Activated naive CD8-positive, alpha-beta T cell treated with anti-CD3 and anti-CD28 coated beads, Interleukin-2, amount 50 U/mL, for 24 hours (primary cell): ENCODE measurements around the gene SLC8A3.

Experiments
- ATAC-seq: fragments of 150-1000 bp; cut with Tn5 transposase; one replicate; pipeline ENCODE4 v1.10.0; 2021
- DNase-seq: peaks from one replicate; pipeline ENCODE4 v3.0.0; 2021
- H3K27ac Mint-ChIP-seq: one replicate; pipeline ENCODE4 v1.8.0; 2021; ENCODE audit warnings: mild to moderate bottlenecking, mixed read lengths
- H3K27me3 Mint-ChIP-seq: one replicate; pipeline ENCODE4 v1.8.0; 2021; ENCODE audit warnings: mixed read lengths
- H3K36me3 Mint-ChIP-seq: one replicate; pipeline ENCODE4 v1.8.0; 2021; ENCODE audit warnings: low read depth, mixed read lengths
- H3K4me1 Mint-ChIP-seq: one replicate; pipeline ENCODE4 v1.8.0; 2021; ENCODE audit warnings: mixed read lengths
- H3K4me3 Mint-ChIP-seq: one replicate; pipeline ENCODE4 v1.8.0; 2021; ENCODE audit warnings: mild to moderate bottlenecking, moderate library complexity, mixed read lengths
- H3K9me3 Mint-ChIP-seq: one replicate; pipeline ENCODE4 v1.8.0; 2021; ENCODE audit warnings: mixed read lengths

The SLC8A3 gene

GRCh38 chr14:70082394-70082793 lies 106.4 kb downstream of the SLC8A3 start:
- DNase-seq (no peak), ATAC-seq (no peak)
- Mint-ChIP-seq H3K27me3 (peaks cover 19% of the 10 kb centered on the region), H3K36me3 (no peaks in the 10 kb centered on the region), H3K4me3 (no peak overlapping the region), H3K4me1 (no peaks in the 10 kb centered on the region), H3K9me3 (no peaks in the 10 kb centered on the region), H3K27ac (no peak overlapping the region)

GRCh38 chr14:70080076-70080475 lies 108.7 kb downstream of the SLC8A3 start:
- Mint-ChIP-seq H3K9me3 (no peaks in the 10 kb centered on the region), H3K27me3 (peaks cover 15% of the 10 kb centered on the region), H3K4me3 (no peak overlapping the region), H3K36me3 (no peaks in the 10 kb centered on the region), H3K4me1 (no peaks in the 10 kb centered on the region), H3K27ac (no peak overlapping the region)
- ATAC-seq (no peak), DNase-seq (no peak)

GRCh38 chr14:70078329-70078728 lies 110.4 kb downstream of the SLC8A3 start:
- Mint-ChIP-seq H3K9me3 (no peaks in the 10 kb centered on the region), H3K27ac (no peak overlapping the region), H3K4me3 (no peak overlapping the region), H3K4me1 (no peaks in the 10 kb centered on the region), H3K27me3 (peaks cover 12% of the 10 kb centered on the region), H3K36me3 (no peaks in the 10 kb centered on the region)
- no peak for ATAC-seq
- DNase-seq = no peak

- DNase-seq (no peak), ATAC-seq (no peak)
- Mint-ChIP-seq H3K4me1 (no peaks in the 10 kb centered on the region), H3K36me3 (no peaks in the 10 kb centered on the region), H3K27ac (no peak overlapping the region), H3K27me3 (peaks cover 15% of the 10 kb centered on the region), H3K4me3 (no peak overlapping the region), H3K9me3 (no peaks in the 10 kb centered on the region)
These were observed 111.0 kb downstream of the SLC8A3 start for GRCh38 chr14:70077720-70078119.

GRCh38 chr14:70077005-70077404 lies 111.7 kb downstream of the SLC8A3 start:
- no peak overlapping the region for H3K27ac Mint-ChIP-seq
- no peak for DNase-seq
- peaks cover 12% of the 10 kb centered on the region for H3K27me3 Mint-ChIP-seq
- no peaks in the 10 kb centered on the region for H3K4me1 Mint-ChIP-seq
- H3K36me3 Mint-ChIP-seq = no peaks in the 10 kb centered on the region
- H3K9me3 Mint-ChIP-seq = no peaks in the 10 kb centered on the region
- ATAC-seq = no peak
- H3K4me3 Mint-ChIP-seq = no peak overlapping the region

GRCh38 chr14:70073924-70074566 lies 114.7 kb downstream of the SLC8A3 start:
- Mint-ChIP-seq H3K27me3 (peaks cover 10% of the 10 kb centered on the region), H3K4me1 (no peaks in the 10 kb centered on the region), H3K9me3 (no peaks in the 10 kb centered on the region), H3K27ac (no peak overlapping the region), H3K4me3 (no peak overlapping the region), H3K36me3 (no peaks in the 10 kb centered on the region)
- DNase-seq (peak; percentile 68), ATAC-seq (peak; percentile 57)

GRCh38 chr14:70069186-70069585 lies 119.6 kb downstream of the SLC8A3 start:
- DNase-seq (no peak), ATAC-seq (no peak)
- Mint-ChIP-seq H3K4me1 (no peaks in the 10 kb centered on the region), H3K4me3 (no peak overlapping the region), H3K9me3 (no peaks in the 10 kb centered on the region), H3K27me3 (peaks cover 5% of the 10 kb centered on the region), H3K27ac (no peak overlapping the region), H3K36me3 (no peaks in the 10 kb centered on the region)

GRCh38 chr14:70067810-70068209 lies 120.9 kb downstream of the SLC8A3 start:
- H3K9me3 Mint-ChIP-seq = no peaks in the 10 kb centered on the region
- peaks cover 5% of the 10 kb centered on the region for H3K27me3 Mint-ChIP-seq
- no peak for DNase-seq
- H3K36me3 Mint-ChIP-seq = no peaks in the 10 kb centered on the region
- ATAC-seq = no peak
- H3K27ac Mint-ChIP-seq = no peak overlapping the region
- H3K4me3 Mint-ChIP-seq = no peak overlapping the region
- H3K4me1 Mint-ChIP-seq = no peaks in the 10 kb centered on the region

- no peak for DNase-seq
- Mint-ChIP-seq H3K36me3 (no peaks in the 10 kb centered on the region), H3K4me3 (no peak overlapping the region), H3K9me3 (no peaks in the 10 kb centered on the region), H3K27ac (no peak overlapping the region), H3K27me3 (peaks cover 10% of the 10 kb centered on the region), H3K4me1 (peaks cover 2% of the 10 kb centered on the region)
- no peak for ATAC-seq
These were observed 124.5 kb downstream of the SLC8A3 start for GRCh38 chr14:70064136-70064865.

- H3K4me3 Mint-ChIP-seq = no peak overlapping the region
- H3K27me3 Mint-ChIP-seq = peaks cover 10% of the 10 kb centered on the region
- H3K36me3 Mint-ChIP-seq = no peaks in the 10 kb centered on the region
- DNase-seq (no peak), ATAC-seq (no peak)
- no peak overlapping the region for H3K27ac Mint-ChIP-seq
- peaks cover 2% of the 10 kb centered on the region for H3K4me1 Mint-ChIP-seq
- H3K9me3 Mint-ChIP-seq = no peaks in the 10 kb centered on the region
These were observed 127.6 kb downstream of the SLC8A3 start for GRCh38 chr14:70061108-70061507.

- H3K27ac Mint-ChIP-seq = no peak overlapping the region
- H3K4me1 Mint-ChIP-seq = peaks cover 2% of the 10 kb centered on the region
- no peaks in the 10 kb centered on the region for H3K36me3 Mint-ChIP-seq
- H3K27me3 Mint-ChIP-seq = peaks cover 10% of the 10 kb centered on the region
- no peak for ATAC-seq
- DNase-seq = no peak
- H3K9me3 Mint-ChIP-seq = no peaks in the 10 kb centered on the region
- no peak overlapping the region for H3K4me3 Mint-ChIP-seq
These were observed 129.2 kb downstream of the SLC8A3 start for GRCh38 chr14:70059545-70059944.

- no peak for DNase-seq
- no peak overlapping the region for H3K27ac Mint-ChIP-seq
- peaks cover 6% of the 10 kb centered on the region for H3K27me3 Mint-ChIP-seq
- H3K4me1 Mint-ChIP-seq = peaks cover 2% of the 10 kb centered on the region
- ATAC-seq = no peak
- H3K4me3 Mint-ChIP-seq = no peak overlapping the region
- H3K9me3 Mint-ChIP-seq = peaks cover 6% of the 10 kb centered on the region
- H3K36me3 Mint-ChIP-seq = no peaks in the 10 kb centered on the region
These were observed 131.1 kb downstream of the SLC8A3 start for GRCh38 chr14:70057519-70058136.

GRCh38 chr14:70052990-70053389 lies 135.8 kb downstream of the SLC8A3 start:
- H3K36me3 Mint-ChIP-seq = no peaks in the 10 kb centered on the region
- H3K27ac Mint-ChIP-seq = no peak overlapping the region
- H3K9me3 Mint-ChIP-seq = peaks cover 6% of the 10 kb centered on the region
- ATAC-seq (no peak), DNase-seq (peak; percentile 36)
- H3K27me3 Mint-ChIP-seq = peaks cover 3% of the 10 kb centered on the region
- H3K4me3 Mint-ChIP-seq = no peak overlapping the region
- no peaks in the 10 kb centered on the region for H3K4me1 Mint-ChIP-seq

GRCh38 chr14:70050136-70050535 lies 138.6 kb downstream of the SLC8A3 start:
- H3K27me3 Mint-ChIP-seq = peaks cover 5% of the 10 kb centered on the region
- no peaks in the 10 kb centered on the region for H3K4me1 Mint-ChIP-seq
- H3K4me3 Mint-ChIP-seq = no peak overlapping the region
- no peak overlapping the region for H3K27ac Mint-ChIP-seq
- no peaks in the 10 kb centered on the region for H3K36me3 Mint-ChIP-seq
- ATAC-seq = no peak
- no peak for DNase-seq
- peaks cover 6% of the 10 kb centered on the region for H3K9me3 Mint-ChIP-seq

GRCh38 chr14:70049605-70050004 lies 139.1 kb downstream of the SLC8A3 start:
- no peak overlapping the region for H3K27ac Mint-ChIP-seq
- no peaks in the 10 kb centered on the region for H3K4me1 Mint-ChIP-seq
- peaks cover 7% of the 10 kb centered on the region for H3K27me3 Mint-ChIP-seq
- H3K36me3 Mint-ChIP-seq = no peaks in the 10 kb centered on the region
- peaks cover 6% of the 10 kb centered on the region for H3K9me3 Mint-ChIP-seq
- H3K4me3 Mint-ChIP-seq = no peak overlapping the region
- DNase-seq = no peak
- ATAC-seq = no peak
